Muscle of leg (tissue), 11 donors: ENCODE results near the gene FASLG. TPM values are rescaled to one million over a fixed set of nuclear protein-coding genes. Genes with fewer than 3 reads are reported as not detected.

Experiments
- DNase-seq: peaks from one replicate; pipeline ENCODE4 v3.0.0; 2013
- H3K27ac ChIP-seq: one replicate; pipeline ENCODE4 v1.5.1; 2013; ENCODE audit warnings: mild to moderate bottlenecking, low read length, control low read depth
- H3K27me3 ChIP-seq: one replicate; pipeline ENCODE4 v1.6.1; 2013; ENCODE audit warnings: low read length; ENCODE audit not compliant: control insufficient read depth, insufficient read depth
- H3K36me3 ChIP-seq: one replicate; pipeline ENCODE4 v1.6.1; 2013; ENCODE audit warnings: low read length; ENCODE audit not compliant: control insufficient read depth, insufficient read depth
- H3K4me1 ChIP-seq: one replicate; pipeline ENCODE4 v1.6.1; 2013; ENCODE audit warnings: low read length; ENCODE audit not compliant: control insufficient read depth, insufficient read depth
- H3K4me3 ChIP-seq: one replicate; pipeline ENCODE4 v1.5.1; 2013; ENCODE audit warnings: low read length, control low read depth
- H3K9me3 ChIP-seq: replicated peaks from 2 replicates; pipeline ENCODE4 v1.6.1; 2013; ENCODE audit warnings: low read depth, low read length; ENCODE audit not compliant: control insufficient read depth
- WGBS: methylation state at CpG from one replicate; pipeline ENCODE4 v1.1.5; 2013; ENCODE audit warnings: missing lambda C conversion rate; ENCODE audit not compliant: insufficient coverage; 5-methylcytosine and 5-hydroxymethylcytosine counted together
- polyA plus RNA-seq, 8 donors: library from polyadenylated mRNA; unstranded; fragments of 120-200 nt; gene quantifications; one replicate each; pipeline versions ENCODE4 v1.2.1 to v1.2.3, GENCODE V29; 2013; ENCODE audit warnings: inconsistent platforms in 1 of 8, low replicate concordance in 1 of 8; ENCODE audit not compliant: insufficient read length in 8 of 8, insufficient read depth in 1 of 8
- total RNA-seq: library from RNA; stranded (reverse); fragments of 120-200 nt; gene quantifications from one replicate; pipeline ENCODE4 v1.2.4, GENCODE V29; 2013

Gene FASLG
- total and polyA plus RNA-seq, 9 donors: 0.09 to 0.16 (median 0.12) TPM; not detected in 1

- WGBS: 74% methylated on average over 5 of the region's 5 CpGs
- no peak overlapping the region for H3K27ac ChIP-seq
- no peaks in the 10 kb centered on the region for H3K36me3 ChIP-seq
- H3K4me3 ChIP-seq: no peak overlapping the region
- H3K9me3 ChIP-seq: no peaks in the 10 kb centered on the region
- no peaks in the 10 kb centered on the region for H3K27me3 ChIP-seq
- no peaks in the 10 kb centered on the region for H3K4me1 ChIP-seq
- DNase-seq: no peak
Measured at GRCh38 chr1:172641492-172641891, 17.4 kb upstream of the FASLG start.

- no peaks in the 10 kb centered on the region for H3K9me3 ChIP-seq
- H3K36me3 ChIP-seq: no peaks in the 10 kb centered on the region
- no peak overlapping the region for H3K4me3 ChIP-seq
- H3K27me3 ChIP-seq: no peaks in the 10 kb centered on the region
- no peak for DNase-seq
- H3K27ac ChIP-seq: no peak overlapping the region
- H3K4me1 ChIP-seq: no peaks in the 10 kb centered on the region
- 68% methylated on average over 3 of the region's 6 CpGs for WGBS
Measured at GRCh38 chr1:172642970-172643369, 15.9 kb upstream of the FASLG start.

GRCh38 chr1:172646653-172647052 is 12.2 kb upstream of the FASLG start:
- no peaks in the 10 kb centered on the region for H3K27me3 ChIP-seq
- H3K4me1 ChIP-seq: no peaks in the 10 kb centered on the region
- WGBS: no CpG with 5 or more reads among the region's 1 CpG
- DNase-seq: no peak
- H3K36me3 ChIP-seq: no peaks in the 10 kb centered on the region
- H3K9me3 ChIP-seq: no peaks in the 10 kb centered on the region
- no peak overlapping the region for H3K27ac ChIP-seq
- H3K4me3 ChIP-seq: no peak overlapping the region

- 18% methylated on average over 1 of the region's 8 CpGs for WGBS
- no peak for DNase-seq
- Histone ChIP-seq H3K27me3 (no peaks in the 10 kb centered on the region), H3K4me1 (no peaks in the 10 kb centered on the region), H3K27ac (no peak overlapping the region), H3K4me3 (no peak overlapping the region), H3K9me3 (no peaks in the 10 kb centered on the region), H3K36me3 (no peaks in the 10 kb centered on the region)
Measured at GRCh38 chr1:172647110-172647564, 11.8 kb upstream of the FASLG start.

GRCh38 chr1:172647987-172648386 is 10.9 kb upstream of the FASLG start:
- WGBS: 91% methylated on average over 3 of the region's 4 CpGs
- DNase-seq: no peak
- H3K4me3 ChIP-seq: no peak overlapping the region

GRCh38 chr1:172650474-172651193 is 8.3 kb upstream of the FASLG start:
- no peak overlapping the region for H3K4me3 ChIP-seq
- no peaks in the 10 kb centered on the region for H3K9me3 ChIP-seq
- no peaks in the 10 kb centered on the region for H3K36me3 ChIP-seq
- no peak for DNase-seq
- no peaks in the 10 kb centered on the region for H3K4me1 ChIP-seq
- WGBS: no CpG with 5 or more reads among the region's 2 CpGs
- H3K27ac ChIP-seq: no peak overlapping the region
- H3K27me3 ChIP-seq: no peaks in the 10 kb centered on the region

More at GRCh38 chr1:172647987-172648386, 10.9 kb upstream of the FASLG start:
- no peaks in the 10 kb centered on the region for H3K36me3 ChIP-seq
- H3K4me1 ChIP-seq: no peaks in the 10 kb centered on the region
- no peaks in the 10 kb centered on the region for H3K9me3 ChIP-seq
- H3K27ac ChIP-seq: no peak overlapping the region
- no peaks in the 10 kb centered on the region for H3K27me3 ChIP-seq

GRCh38 chr1:172653015-172653709 is 5.7 kb upstream of the FASLG start:
- Histone ChIP-seq H3K27me3 (no peaks in the 10 kb centered on the region), H3K4me1 (no peaks in the 10 kb centered on the region), H3K36me3 (no peaks in the 10 kb centered on the region), H3K27ac (no peak overlapping the region), H3K4me3 (no peak overlapping the region), H3K9me3 (no peaks in the 10 kb centered on the region)
- WGBS: no CpG with 5 or more reads among the region's 5 CpGs
- no peak for DNase-seq

- no peaks in the 10 kb centered on the region for H3K9me3 ChIP-seq
- H3K4me1 ChIP-seq: no peaks in the 10 kb centered on the region
- H3K27me3 ChIP-seq: no peaks in the 10 kb centered on the region
- no peak overlapping the region for H3K27ac ChIP-seq
- DNase-seq: no peak
- no peaks in the 10 kb centered on the region for H3K36me3 ChIP-seq
- no CpG with 5 or more reads among the region's 2 CpGs for WGBS
- no peak overlapping the region for H3K4me3 ChIP-seq
Measured at GRCh38 chr1:172654535-172654934, 4.4 kb upstream of the FASLG start.

GRCh38 chr1:172656576-172656975 is 2.3 kb upstream of the FASLG start:
- no peaks in the 10 kb centered on the region for H3K4me1 ChIP-seq
- WGBS: 88% methylated on average over 4 of the region's 6 CpGs

GRCh38 chr1:172657586-172657985 is 1.3 kb upstream of the FASLG start:
- H3K4me1 ChIP-seq: no peaks in the 10 kb centered on the region
- no peak overlapping the region for H3K27ac ChIP-seq
- no peaks in the 10 kb centered on the region for H3K36me3 ChIP-seq
- DNase-seq: no peak
- no peaks in the 10 kb centered on the region for H3K9me3 ChIP-seq
- H3K27me3 ChIP-seq: no peaks in the 10 kb centered on the region
- no CpG with 5 or more reads among the region's 1 CpG for WGBS
- no peak overlapping the region for H3K4me3 ChIP-seq

More at GRCh38 chr1:172656576-172656975, 2.3 kb upstream of the FASLG start:
- no peak for DNase-seq
- Histone ChIP-seq H3K27ac (no peak overlapping the region), H3K4me3 (no peak overlapping the region), H3K36me3 (no peaks in the 10 kb centered on the region), H3K9me3 (no peaks in the 10 kb centered on the region), H3K27me3 (no peaks in the 10 kb centered on the region)
